HCT116 (cell line): ENCODE results near the gene GPS1. TPM values are rescaled to one million over a fixed set of nuclear protein-coding genes. Genes with fewer than 3 reads are reported as not detected.

Experiments used
- ATAC-seq: fragments of 200-7000 bp; cut with Tn5 transposase; 2 replicates; pipeline ENCODE4 v1.9.1; 2020; ENCODE audit warnings: mild to moderate bottlenecking, moderate library complexity
- BruUV-seq: library from RNA; stranded (reverse); fragments of 400-500 nt; replicated peaks from 2 replicates; lab custom pipeline; 2021; lab: Mats Ljungman, UMichigan
- CTCF ChIA-PET: fragments of 300-600 bp; sonication (Branson Sonifier 250); formaldehyde crosslinking; loops from one replicate; lab custom pipeline; 2021; ENCODE audit warnings: antibody characterized with exemption; lab: Charles Lee
- POLR2A ChIA-PET: fragments of 300-600, 350-600 bp; sonication (Branson Sonifier 250); formaldehyde crosslinking; loops from one replicate; lab custom pipeline; 2021; ENCODE audit warnings: antibody characterized with exemption; lab: Charles Lee
- RAD21 ChIA-PET, 2 experiments: fragments of 300-600 bp; sonication (Branson Sonifier 250); formaldehyde crosslinking; loops; one replicate each; lab custom pipeline; 2023; ENCODE audit warnings: low total read pairs in 2 of 2; ENCODE audit not compliant: uncharacterized antibody in 2 of 2, unreplicated experiment in 2 of 2, low non-redundant PET in 1 of 2; lab: Charles Lee
- DNase-seq: peaks from one replicate; pipeline ENCODE4 v3.0.0-alpha.2; 2010; ENCODE audit warnings: low read depth, low spot score
- H2AFZ ChIP-seq: fragments of 200-600 bp; shearing (Covaris generic), sonication (generic); 2 replicates; pipeline ENCODE4 v1.6.1; 2017; ENCODE audit warnings: low read depth, mixed run types, mixed read lengths, antibody characterized with exemption, low read length; ENCODE audit not compliant: poor library complexity, severe bottlenecking
- H3K27ac ChIP-seq: 2 replicates; pipeline ENCODE4 v1.5.1; 2012; ENCODE audit warnings: low read depth, low read length
- H3K27me3 ChIP-seq: fragments of 200-600 bp; sonication (generic); 2 replicates; pipeline ENCODE4 v1.6.1; 2016; ENCODE audit warnings: mixed run types, low read length, mixed read lengths; ENCODE audit not compliant: insufficient read depth
- H3K36me3 ChIP-seq, 2 experiments: fragments of 200-500 bp in 1 of 2; fragments of 200-600 bp in 1 of 2; sonication (Bioruptor generic) in 1 of 2; sonication (generic) in 1 of 2; 2 replicates each; pipeline versions ENCODE4 v1.5.1 to v1.6.1; 2014 to 2016; ENCODE audit warnings: low read length in 2 of 2, inconsistent platforms in 1 of 2, mixed read lengths in 1 of 2, mixed run types in 1 of 2; ENCODE audit not compliant: insufficient read depth in 2 of 2, control insufficient read depth in 1 of 2
- H3K4me1 ChIP-seq, 2 experiments: fragments of 200-600 bp in 1 of 2; sonication (generic) in 1 of 2; 2 replicates each; pipeline versions ENCODE4 v1.5.1 to v1.6.1; 2012 to 2017; ENCODE audit warnings: low read length in 2 of 2, inconsistent platforms in 1 of 2, mild to moderate bottlenecking in 1 of 2, mixed read lengths in 1 of 2, mixed run types in 1 of 2, moderate library complexity in 1 of 2; ENCODE audit not compliant: insufficient read depth in 2 of 2, control insufficient read depth in 1 of 2
- H3K4me2 ChIP-seq: fragments of 200-600 bp; sonication (generic); 2 replicates; pipeline ENCODE4 v1.6.1; 2017; ENCODE audit warnings: mixed run types, low read length, mixed read lengths
- H3K4me3 ChIP-seq, 2 experiments: fragments of 200-600 bp in 1 of 2; sonication (generic) in 1 of 2; replicated peaks in 1 of 2; 2 replicates each; pipeline ENCODE4 v1.5.1; 2011 to 2016; ENCODE audit warnings: low read length in 2 of 2, control low read depth in 1 of 2, low read depth in 1 of 2, mild to moderate bottlenecking in 1 of 2, mixed read lengths in 1 of 2, mixed run types in 1 of 2
- H3K79me2 ChIP-seq: fragments of 200-600 bp; sonication (generic); 2 replicates; pipeline ENCODE4 v1.6.1; 2017; ENCODE audit warnings: mild to moderate bottlenecking, mixed run types, low read length, moderate library complexity, mixed read lengths; ENCODE audit not compliant: insufficient read depth
- H3K9ac ChIP-seq: fragments of 200-600 bp; sonication (generic); 2 replicates; pipeline ENCODE4 v1.6.1; 2016; ENCODE audit warnings: low read length, mixed read lengths
- H3K9me2 ChIP-seq: fragments of 200-600 bp; sonication (generic), shearing (Covaris generic); 2 replicates; pipeline ENCODE4 v1.6.1; 2017; ENCODE audit warnings: mixed run types, mild to moderate bottlenecking, moderate library complexity; ENCODE audit not compliant: insufficient read depth
- H3K9me3 ChIP-seq, 2 experiments: fragments of 200-500 bp in 1 of 2; fragments of 200-600 bp in 1 of 2; sonication (Bioruptor generic) in 1 of 2; sonication (generic) in 1 of 2; 2 replicates each; pipeline ENCODE4 v1.6.1; 2014 to 2017; ENCODE audit warnings: low read length in 2 of 2, mixed read lengths in 2 of 2, inconsistent platforms in 1 of 2, low read depth in 1 of 2, mild to moderate bottlenecking in 1 of 2, mixed run types in 1 of 2, moderate library complexity in 1 of 2; ENCODE audit not compliant: control insufficient read depth in 1 of 2, insufficient read depth in 1 of 2
- H4K20me1 ChIP-seq: fragments of 200-600 bp; sonication (generic), shearing (Covaris generic); 2 replicates; pipeline ENCODE4 v1.6.1; 2017; ENCODE audit warnings: mixed run types, mild to moderate bottlenecking, moderate library complexity; ENCODE audit not compliant: insufficient read depth
- ATF3 ChIP-seq: IDR thresholded peaks from 2 replicates; pipeline ENCODE4 v1.6.1; 2012
- EZH2 ChIP-seq: fragments of 200-600 bp; sonication (generic); IDR thresholded peaks from 2 replicates; pipeline ENCODE4 v1.6.1; 2017; ENCODE audit warnings: antibody characterized with exemption, mixed run types
- JUND ChIP-seq: IDR thresholded peaks from 2 replicates; pipeline ENCODE4 v1.6.1; 2012
- MAX ChIP-seq: IDR thresholded peaks from 2 replicates; pipeline ENCODE4 v1.6.1; 2012
- POLR2A ChIP-seq: IDR thresholded peaks from 2 replicates; pipeline ENCODE4 v1.7.0; 2011; ENCODE audit warnings: borderline replicate concordance; ENCODE audit not compliant: insufficient read depth, insufficient read length; ENCODE audit errors: extremely low read depth
- POLR2AphosphoS5 ChIP-seq: IDR thresholded peaks from 2 replicates; pipeline ENCODE4 v1.6.1; 2011; ENCODE audit warnings: mild to moderate bottlenecking, low read depth, low read length, moderate library complexity
- SIN3A ChIP-seq: IDR thresholded peaks from 2 replicates; pipeline ENCODE4 v1.6.1; 2012; ENCODE audit warnings: low read depth
- SP1 ChIP-seq: IDR thresholded peaks from 2 replicates; pipeline ENCODE4 v1.6.1; 2012; ENCODE audit warnings: low read depth
- ZBTB33 ChIP-seq: IDR thresholded peaks from 2 replicates; pipeline ENCODE4 v1.6.1; 2011; ENCODE audit warnings: mild to moderate bottlenecking, low read length, moderate library complexity; ENCODE audit not compliant: insufficient replicate concordance; ENCODE audit errors: extremely low read depth
- ZFX ChIP-seq: fragments of 450-650 bp; IDR thresholded peaks from 2 replicates; pipeline ENCODE4 v1.6.1; 2017
- ZNF274 ChIP-seq: fragments of 200-500 bp; sonication (Bioruptor generic); IDR thresholded peaks from 2 replicates; pipeline ENCODE4 v1.6.1; 2014; ENCODE audit warnings: mild to moderate bottlenecking, low read depth, low read length, inconsistent platforms
- intact Hi-C: fragments of 100-400 bp; cut with micrococcal nuclease; formaldehyde crosslinking; loops from 2 replicates; pipeline ENCODE4 v1.10.0; 2022
- total RNA-seq: library from RNA; stranded (reverse); gene quantifications from one replicate; pipeline ENCODE4 v1.2.1, GENCODE V29; 2021; ENCODE audit not compliant: unreplicated experiment

Gene GPS1
- total RNA-seq, 1 experiment from 2014 or later, result 205 TPM

GRCh38 chr17:82031885-82032627 lies 19.6 kb upstream of the GPS1 start:
- H3K79me2 ChIP-seq, result peaks cover 27% of the 10 kb centered on the region; the same call in 1 of the 2 replicates
- intact Hi-C loops, result loop anchor here (1.0 to 10.0 kb wide), 5 partner anchors 9 to 383 kb away; partner anchors contain the start of genes HEXD, LRRC45 and OGFOD3
- TF ChIP-seq POLR2AphosphoS5, result peak; percentile 64
- TF ChIP-seq MAX, result peak; percentile 45; the same call in 1 of the 2 replicates
- TF ChIP-seq ZBTB33, result no peak
- no peak for TF ChIP-seq ZNF274
- TF ChIP-seq SIN3A, result no peak
- no peak for TF ChIP-seq JUND
- no peak for TF ChIP-seq ATF3
- TF ChIP-seq POLR2A, result peak; percentile 28
- no peak for TF ChIP-seq EZH2
- no peak for TF ChIP-seq SP1
- TF ChIP-seq ZFX, result peak; percentile 72; the same call in 1 of the 2 replicates
- TF ChIP-seq, all 23 proteins: peak for 4
- no peaks in the 10 kb centered on the region for H3K27me3 ChIP-seq
- peak overlapping the region; percentile 98 for H3K4me2 ChIP-seq
- peaks cover 0 to 12% of the 10 kb centered on the region in 2 experiments; a peak in 1 of 4 replicates for H3K36me3 ChIP-seq
- no peaks in the 10 kb centered on the region for H3K9me3 ChIP-seq
- no peaks in the 10 kb centered on the region for H3K9me2 ChIP-seq
- peak overlapping the region; percentile 88 to 90 for H3K4me3 ChIP-seq
- POLR2A ChIA-PET, result interaction anchor here (1.0 kb wide), 1 partner anchor 9 kb away, joined by 3 read pairs; the partner anchor contains the start of genes CENPX and LRRC45
- H2AFZ ChIP-seq, result no peak overlapping the region
- peak; percentile 74 for ATAC-seq
- peaks cover 16 to 61% of the 10 kb centered on the region in 2 experiments; a peak in 3 of 4 replicates for H3K4me1 ChIP-seq
- H3K9ac ChIP-seq, result peak overlapping the region; percentile 93
- H4K20me1 ChIP-seq, result no peaks in the 10 kb centered on the region
- BruUV-seq, result no TSS peak
- RAD21 ChIA-PET, result no interaction called here
- CTCF ChIA-PET, result interaction anchor here (2.2 to 3.0 kb wide), 3 partner anchors 11 to 204 kb away, joined by 14 to 39 read pairs (median 16); partner anchors contain the start of genes CENPX and LRRC45
- no peak for DNase-seq
- H3K27ac ChIP-seq, result peak overlapping the region; percentile 92
